ENCODE results near the gene NOM1.

- no peak for TF ChIP-seq CTCF (IDR thresholded peaks at IDR 0.05; ENCODE audit: extremely low read depth in 1 of 2, insufficient read depth in 1 of 2, low read depth in 1 of 2, low read length in 2 of 2)
- no peak for TF ChIP-seq MAX (IDR thresholded peaks at IDR 0.05; ENCODE audit: insufficient read depth, insufficient read length)
- TF ChIP-seq POLR2AphosphoS5 (IDR thresholded peaks at IDR 0.05; ENCODE audit: insufficient read depth, low read depth, low read length): no peak
- no peak for TF ChIP-seq POLR2A (IDR thresholded peaks at IDR 0.05; ENCODE audit: low read depth, low read length)
- TF ChIP-seq EZH2 (IDR thresholded peaks at IDR 0.05; ENCODE audit: borderline replicate concordance, low read depth, low read length, severe bottlenecking): no peak
- TF ChIP-seq JUN (IDR thresholded peaks at IDR 0.05; ENCODE audit: borderline replicate concordance, insufficient read depth, insufficient read length, low read depth): no peak
- TF ChIP-seq FOS (IDR thresholded peaks at IDR 0.05; ENCODE audit: borderline replicate concordance, insufficient read depth, low read length): no peak
- no peak for TF ChIP-seq MYC (IDR thresholded peaks at IDR 0.05; ENCODE audit: low read depth, low read length)
These were observed 19.5 kb upstream of the NOM1 start for GRCh38 chr7:156929789-156930539.

Measured in endothelial cell of umbilical vein (primary cell).